HUES64 (cell line): ENCODE results near the gene ERC2.

Source experiments
- H3K27ac ChIP-seq: 2 replicates; pipeline ENCODE4 v1.7.0; 2013; ENCODE audit warnings: low read depth, low read length, inconsistent platforms
- H3K27me3 ChIP-seq: 2 replicates; pipeline ENCODE4 v1.6.1; 2013; ENCODE audit warnings: mild to moderate bottlenecking, low read length; ENCODE audit not compliant: insufficient read depth
- H3K36me3 ChIP-seq: 2 replicates; pipeline ENCODE4 v1.6.1; 2013; ENCODE audit warnings: mild to moderate bottlenecking, low read length; ENCODE audit not compliant: insufficient read depth
- H3K4me1 ChIP-seq: 2 replicates; pipeline ENCODE4 v1.6.1; 2013; ENCODE audit warnings: mild to moderate bottlenecking, low read length, moderate library complexity; ENCODE audit not compliant: insufficient read depth
- H3K4me3 ChIP-seq: 2 replicates; pipeline ENCODE4 v1.5.1; 2013; ENCODE audit warnings: mild to moderate bottlenecking, low read length, moderate library complexity
- H3K9ac ChIP-seq: 2 replicates; pipeline ENCODE4 v1.6.1; 2013; ENCODE audit warnings: mild to moderate bottlenecking, low read depth, low read length
- H3K9me3 ChIP-seq: 2 replicates; pipeline ENCODE4 v1.6.1; 2013; ENCODE audit warnings: low read depth, low read length; ENCODE audit not compliant: insufficient read depth
- WGBS: fragments of 150-250, 120-280 bp; methylation state at CpG from one replicate; pipeline ENCODE4 v1.1.7; 2013; ENCODE audit warnings: missing lambda C conversion rate; 5-methylcytosine and 5-hydroxymethylcytosine counted together

The ERC2 gene

DNA sequence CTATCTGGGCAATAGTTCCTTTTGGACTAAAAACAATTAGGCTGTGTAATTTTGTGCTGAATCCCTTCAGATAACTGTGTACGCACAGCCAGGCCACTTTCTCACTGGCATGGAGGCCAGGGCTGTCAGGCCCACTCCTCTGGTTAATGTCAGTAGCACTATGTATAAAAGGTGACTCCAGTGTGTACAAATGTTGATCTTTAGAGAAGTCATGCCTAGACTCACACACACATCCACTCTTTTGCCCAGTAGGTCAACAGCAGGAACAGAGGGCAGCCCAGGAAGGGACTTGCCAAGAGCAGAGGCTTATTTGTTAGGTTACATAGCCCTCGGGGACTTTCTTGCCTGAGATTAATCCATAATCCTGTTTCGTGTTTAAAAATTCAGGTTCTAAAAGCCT lies 564.6 kb downstream of the ERC2 start:
- no peaks in the 10 kb centered on the region for H3K36me3 ChIP-seq
- H3K9me3 ChIP-seq = no peaks in the 10 kb centered on the region
- WGBS = 96% methylated on average over 3 of the region's 3 CpGs
- no peaks in the 10 kb centered on the region for H3K27me3 ChIP-seq
- no peak overlapping the region for H3K4me3 ChIP-seq
- no peak overlapping the region for H3K9ac ChIP-seq
- no peak overlapping the region for H3K27ac ChIP-seq
- H3K4me1 ChIP-seq = no peaks in the 10 kb centered on the region

DNA sequence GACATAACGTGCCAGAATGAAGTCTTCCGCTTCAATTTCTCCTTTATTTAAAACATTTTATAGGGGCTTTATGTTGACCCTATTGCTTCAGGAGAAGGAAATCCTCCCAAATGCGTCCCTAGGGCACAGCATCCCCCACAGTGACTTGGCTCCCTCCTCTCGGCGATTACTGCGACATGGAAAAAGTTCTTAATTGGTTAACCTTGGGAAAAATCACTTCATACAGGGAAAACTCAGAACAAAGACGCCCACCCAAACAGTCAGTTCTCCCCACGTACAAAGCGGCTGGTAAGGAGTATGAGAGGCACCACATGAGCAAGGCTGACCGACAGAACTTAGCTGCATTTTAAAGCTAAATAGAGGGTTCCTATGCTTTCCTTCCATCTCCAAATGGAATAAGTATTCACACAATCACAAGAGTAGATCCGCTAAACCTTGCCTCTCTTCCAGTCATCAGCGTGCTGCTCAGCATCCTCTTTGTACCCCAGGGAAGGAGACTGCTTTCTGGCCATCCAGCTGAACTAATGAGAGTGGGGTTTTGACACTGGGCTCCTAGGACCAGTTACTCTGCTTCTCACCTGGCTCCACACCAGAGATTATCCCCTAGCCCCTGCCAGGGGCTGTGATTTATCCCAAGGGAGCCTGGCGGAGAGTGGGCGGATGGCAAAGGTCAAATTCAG lies 565.9 kb downstream of the ERC2 start:
- Histone ChIP-seq H3K4me3 (no peak overlapping the region), H3K9ac (no peak overlapping the region), H3K27ac (no peak overlapping the region), H3K27me3 (no peaks in the 10 kb centered on the region), H3K36me3 (no peaks in the 10 kb centered on the region), H3K4me1 (no peaks in the 10 kb centered on the region; the same call in 1 of the 2 replicates), H3K9me3 (no peaks in the 10 kb centered on the region)
- WGBS = 92% methylated on average over 13 of the region's 14 CpGs

DNA sequence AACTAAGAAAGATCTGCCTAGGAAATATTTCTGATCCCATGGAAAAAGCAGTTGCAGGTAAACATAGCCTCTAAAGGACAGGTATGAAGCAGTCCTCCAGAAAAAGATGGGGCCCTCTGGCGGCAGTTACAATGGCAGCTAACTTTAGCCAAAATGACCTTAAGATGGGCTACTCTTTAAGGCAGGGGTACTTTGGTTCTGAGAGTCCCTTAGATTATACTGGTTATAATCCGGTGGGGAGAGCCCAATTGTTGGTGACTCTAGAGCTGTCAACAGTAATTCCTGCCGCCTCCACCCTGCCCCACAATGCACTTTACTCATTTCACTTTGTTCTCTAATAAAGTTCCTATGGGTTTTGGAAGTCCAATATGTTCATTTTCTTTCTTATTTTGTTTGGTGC lies 568.4 kb downstream of the ERC2 start:
- Histone ChIP-seq H3K9me3 (no peaks in the 10 kb centered on the region), H3K36me3 (no peaks in the 10 kb centered on the region), H3K27ac (no peak overlapping the region), H3K4me3 (no peak overlapping the region), H3K9ac (no peak overlapping the region), H3K4me1 (peaks cover 12% of the 10 kb centered on the region; the same call in 1 of the 2 replicates), H3K27me3 (no peaks in the 10 kb centered on the region)
- 61% methylated on average over 3 of the region's 3 CpGs for WGBS

DNA sequence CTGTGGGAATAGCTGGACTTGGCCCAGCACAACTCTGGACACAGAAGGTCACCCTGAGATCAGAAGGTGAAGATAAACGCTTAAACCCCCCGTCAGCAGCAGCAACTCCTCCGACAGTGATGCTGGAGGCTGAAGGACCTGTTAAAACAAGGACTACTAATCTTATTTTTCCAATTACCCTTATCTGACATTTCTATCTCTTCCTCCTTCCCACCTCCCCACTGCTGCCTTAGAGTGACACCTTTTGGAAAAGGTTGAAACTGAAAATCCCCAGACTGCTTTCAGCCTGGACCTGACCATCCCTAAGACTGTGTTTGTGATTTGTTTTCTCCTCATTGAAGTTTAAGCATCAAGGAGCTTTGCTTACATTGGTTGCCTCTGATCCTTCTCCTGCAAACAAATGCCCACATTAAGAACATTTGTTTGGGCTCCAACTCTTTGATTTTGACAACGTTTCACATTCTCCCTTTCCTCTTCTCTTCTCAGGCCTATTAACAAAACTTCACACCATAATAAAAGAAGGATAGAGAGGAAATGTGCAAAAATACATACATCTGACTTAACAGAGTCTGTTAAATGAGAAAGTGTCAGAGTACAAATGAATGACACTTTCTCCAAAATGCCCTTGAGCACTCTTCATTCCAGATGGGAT lies 570.6 kb downstream of the ERC2 start:
- no peak overlapping the region for H3K9ac ChIP-seq
- no peak overlapping the region for H3K27ac ChIP-seq
- H3K36me3 ChIP-seq = no peaks in the 10 kb centered on the region
- no peaks in the 10 kb centered on the region for H3K27me3 ChIP-seq
- peaks cover 12% of the 10 kb centered on the region; the same call in 1 of the 2 replicates for H3K4me1 ChIP-seq
- WGBS = 66% methylated on average over 4 of the region's 4 CpGs
- no peak overlapping the region for H3K4me3 ChIP-seq
- no peaks in the 10 kb centered on the region for H3K9me3 ChIP-seq

DNA sequence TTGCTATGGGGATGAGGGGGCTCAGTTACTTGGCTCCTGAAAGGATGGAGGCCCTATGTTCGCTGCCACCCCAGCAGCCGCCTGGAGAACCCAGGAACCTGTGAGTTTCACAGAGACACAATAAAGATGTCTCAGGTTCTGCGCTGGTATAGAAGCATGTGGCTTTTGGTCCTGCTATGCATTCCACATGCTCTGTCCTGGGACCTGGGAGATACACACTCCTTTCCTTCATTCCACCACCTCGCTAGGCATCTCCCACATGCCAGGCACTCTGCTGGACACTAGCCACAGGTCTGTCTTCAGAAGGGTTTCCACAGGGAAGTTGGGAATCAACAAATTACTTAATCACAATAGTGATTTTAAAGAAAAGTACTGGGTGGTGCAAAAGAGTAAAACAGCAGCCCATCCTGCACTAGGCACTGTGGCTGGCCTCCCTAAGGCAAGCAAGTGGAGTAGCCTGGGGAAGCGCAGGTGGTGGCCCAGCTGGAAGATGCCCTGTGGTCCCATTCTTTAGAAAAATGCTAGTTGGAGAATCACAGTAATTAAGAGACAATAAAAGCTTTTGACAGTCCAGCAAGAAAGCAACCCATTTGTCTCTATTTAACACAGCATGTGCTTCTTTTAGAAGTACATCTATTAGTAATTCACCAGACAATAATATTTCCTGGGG lies 572.2 kb downstream of the ERC2 start:
- H3K27me3 ChIP-seq = no peaks in the 10 kb centered on the region
- H3K9me3 ChIP-seq = no peaks in the 10 kb centered on the region
- H3K9ac ChIP-seq = no peak overlapping the region
- peaks cover 12% of the 10 kb centered on the region; the same call in 1 of the 2 replicates for H3K4me1 ChIP-seq
- 94% methylated on average over 5 of the region's 5 CpGs for WGBS
- H3K4me3 ChIP-seq = no peak overlapping the region
- no peak overlapping the region; the same call in 1 of the 2 replicates for H3K27ac ChIP-seq
- H3K36me3 ChIP-seq = no peaks in the 10 kb centered on the region

DNA sequence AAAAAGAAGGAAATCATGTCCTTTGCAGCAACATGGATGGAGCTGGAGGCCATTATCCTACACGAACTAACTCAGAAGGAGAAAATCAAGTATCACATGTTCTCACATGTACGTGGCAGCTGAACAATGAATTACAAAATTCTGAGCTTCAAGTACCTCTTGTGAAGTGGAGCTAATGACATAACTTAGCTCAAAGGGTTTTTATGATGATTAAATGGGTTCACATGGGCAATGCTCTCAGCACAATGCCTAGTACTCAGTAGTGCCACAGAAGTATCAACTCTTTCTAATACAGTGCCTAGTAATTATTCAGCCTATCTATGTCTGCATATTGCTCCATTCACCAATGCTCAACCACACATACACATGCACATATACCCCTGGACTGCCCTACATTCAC lies 573.7 kb downstream of the ERC2 start:
- no peaks in the 10 kb centered on the region for H3K27me3 ChIP-seq
- no peak overlapping the region for H3K4me3 ChIP-seq
- H3K9me3 ChIP-seq = no peaks in the 10 kb centered on the region
- no peaks in the 10 kb centered on the region for H3K36me3 ChIP-seq
- H3K9ac ChIP-seq = no peak overlapping the region
- H3K4me1 ChIP-seq = peaks cover 12% of the 10 kb centered on the region; the same call in 1 of the 2 replicates
- H3K27ac ChIP-seq = no peak overlapping the region
- 95% methylated on average over 2 of the region's 2 CpGs for WGBS

DNA sequence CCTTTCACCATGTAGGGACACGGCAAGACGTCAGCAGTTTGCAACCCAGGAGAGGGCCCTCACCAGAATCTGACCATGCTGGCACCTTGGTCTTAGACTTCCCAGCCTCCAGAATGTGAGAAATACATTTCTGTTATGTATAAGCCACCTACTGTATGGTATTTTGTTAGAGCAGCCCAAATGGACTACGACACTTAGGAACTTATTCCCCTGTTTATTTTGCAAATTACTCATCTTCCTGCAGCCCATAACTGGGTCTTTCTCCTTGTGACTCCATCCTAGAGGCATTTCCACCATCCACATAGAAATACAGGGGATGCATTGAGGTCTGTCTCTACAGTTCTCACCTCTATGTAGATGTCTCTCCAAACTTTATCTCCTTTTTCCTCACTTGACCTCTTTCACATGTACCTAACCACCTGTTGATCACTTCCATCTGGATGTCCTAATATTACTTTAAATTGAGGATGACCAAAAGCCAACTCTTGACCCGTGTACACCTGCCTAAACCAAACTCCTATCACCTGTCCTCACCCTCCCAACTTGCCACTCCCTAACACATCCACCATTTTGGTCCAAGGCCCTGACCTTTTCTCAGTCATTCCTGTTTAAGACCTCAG lies 575.1 kb downstream of the ERC2 start:
- Histone ChIP-seq H3K4me1 (peaks cover 23% of the 10 kb centered on the region), H3K9me3 (no peaks in the 10 kb centered on the region), H3K27me3 (no peaks in the 10 kb centered on the region), H3K27ac (no peak overlapping the region), H3K36me3 (no peaks in the 10 kb centered on the region), H3K4me3 (no peak overlapping the region), H3K9ac (no peak overlapping the region)
- WGBS = 93% methylated on average over 4 of the region's 4 CpGs

DNA sequence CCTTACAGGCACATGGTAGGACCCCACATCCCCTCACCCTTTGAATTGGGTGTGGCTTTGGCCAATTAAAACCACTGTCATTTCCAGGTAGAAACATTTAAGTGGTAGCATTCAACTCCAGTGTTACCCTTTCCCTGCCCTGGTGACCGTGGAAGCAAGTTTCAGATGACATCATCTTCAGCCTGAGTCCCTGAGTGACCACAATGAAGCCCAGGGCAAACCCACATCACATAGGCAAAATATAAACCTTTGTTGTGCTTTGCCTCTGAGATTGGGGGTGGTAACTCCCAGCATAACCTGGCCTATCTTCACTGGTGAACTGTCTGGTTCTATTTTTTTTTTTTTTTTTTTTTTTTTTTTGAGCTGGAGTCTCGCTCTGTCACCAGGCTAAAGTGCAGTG lies 577.2 kb downstream of the ERC2 start:
- Histone ChIP-seq H3K27ac (no peak overlapping the region), H3K4me1 (peaks cover 20% of the 10 kb centered on the region), H3K9ac (no peak overlapping the region), H3K4me3 (no peak overlapping the region), H3K27me3 (no peaks in the 10 kb centered on the region), H3K9me3 (no peaks in the 10 kb centered on the region), H3K36me3 (no peaks in the 10 kb centered on the region)
- 95% methylated on average over 2 of the region's 2 CpGs for WGBS

DNA sequence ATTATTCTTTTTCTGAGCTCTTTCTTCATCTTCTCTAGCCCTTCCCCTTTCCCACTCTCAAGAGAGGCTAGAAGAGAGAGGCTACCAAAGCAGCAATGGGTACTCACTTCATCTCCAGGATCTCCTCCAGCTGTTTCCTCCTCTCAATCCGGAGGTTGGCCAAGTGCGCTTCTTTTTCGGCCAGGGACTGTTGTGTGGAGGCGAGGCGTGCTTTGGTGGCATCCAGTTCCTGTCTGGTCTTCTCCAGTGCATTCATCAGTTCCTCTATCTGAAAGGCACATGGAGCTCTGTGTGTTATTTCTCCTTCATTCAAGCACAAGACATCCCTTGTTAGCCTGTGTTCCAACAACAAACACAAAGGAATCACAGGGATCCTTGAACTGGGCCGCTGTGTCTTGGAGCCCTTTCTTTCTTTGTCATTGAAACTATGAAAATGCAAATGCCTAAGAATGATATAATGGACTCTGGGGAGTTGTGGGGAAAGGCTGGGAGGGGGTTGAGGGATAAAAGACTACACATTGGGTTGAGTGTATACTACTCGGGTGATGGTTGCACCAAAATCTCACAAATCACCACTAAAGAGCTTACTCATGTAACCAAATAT lies 579.9 kb downstream of the ERC2 start:
- no peaks in the 10 kb centered on the region for H3K36me3 ChIP-seq
- no peaks in the 10 kb centered on the region for H3K9me3 ChIP-seq
- no peaks in the 10 kb centered on the region for H3K27me3 ChIP-seq
- H3K4me3 ChIP-seq = no peak overlapping the region
- 86% methylated on average over 7 of the region's 7 CpGs for WGBS
- H3K4me1 ChIP-seq = peaks cover 28% of the 10 kb centered on the region
- no peak overlapping the region for H3K9ac ChIP-seq
- peak overlapping the region; percentile 46; the same call in 1 of the 2 replicates for H3K27ac ChIP-seq

DNA sequence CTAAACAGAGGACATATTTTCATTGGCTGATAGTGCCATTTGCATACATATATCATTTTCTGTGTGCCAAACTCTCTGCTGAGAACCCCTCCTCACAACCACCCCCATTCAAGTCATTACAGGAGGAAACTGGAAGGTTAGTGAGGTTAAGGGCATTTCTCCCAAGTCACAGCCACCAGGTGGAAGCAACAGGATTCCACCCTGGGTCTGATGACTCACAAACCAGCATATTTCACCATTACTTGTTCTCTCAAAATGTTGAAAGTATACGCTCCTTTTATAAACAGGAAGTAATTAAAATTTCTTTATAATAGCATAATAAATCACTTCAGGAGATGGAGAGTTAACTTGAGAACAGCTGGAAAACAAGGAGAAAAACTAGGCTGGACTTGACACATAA lies 582.5 kb downstream of the ERC2 start:
- Histone ChIP-seq H3K9ac (no peak overlapping the region), H3K36me3 (no peaks in the 10 kb centered on the region), H3K9me3 (no peaks in the 10 kb centered on the region), H3K27ac (no peak overlapping the region), H3K27me3 (no peaks in the 10 kb centered on the region), H3K4me1 (peaks cover 48% of the 10 kb centered on the region), H3K4me3 (no peak overlapping the region)
- WGBS = no CpG with 5 or more reads among the region's 1 CpG
